ENCODE measurements around the gene OASL.
"Not testable (repeated sequence)": the region's sequence is repeated elsewhere in the genome, so short reads cannot be mapped to it uniquely, and the experiment has no call there.

The OASL gene

GRCh38 chr12:121057794-121058193 is 18.7 kb upstream of the OASL start:
- no peak for DNase-seq

- DNase-seq: no peak
These were observed 14.7 kb upstream of the OASL start for GRCh38 chr12:121053706-121054105.

- DNase-seq: no peak
These were observed 11.7 kb upstream of the OASL start for GRCh38 chr12:121050725-121051124.

- DNase-seq: no peak
These were observed 9.4 kb upstream of the OASL start for GRCh38 chr12:121048442-121048841.

GRCh38 chr12:121047400-121047799 is 8.4 kb upstream of the OASL start:
- not testable (repeated sequence) for DNase-seq

- DNase-seq: no peak
These were observed 4.0 kb upstream of the OASL start for GRCh38 chr12:121043067-121043466.

GRCh38 chr12:121036810-121037326 is 2.2 kb downstream of the OASL start:
- no peak for DNase-seq

- DNase-seq: no peak
These were observed 4.3 kb downstream of the OASL start for GRCh38 chr12:121034616-121035305.

- DNase-seq: no peak
These were observed 5.3 kb downstream of the OASL start for GRCh38 chr12:121033625-121034349.

GRCh38 chr12:121030576-121031212 is 8.4 kb downstream of the OASL start:
- no peak for DNase-seq

GRCh38 chr12:121026274-121027045 is 12.6 kb downstream of the OASL start:
- DNase-seq: no peak

- DNase-seq: no peak
These were observed 13.4 kb downstream of the OASL start for GRCh38 chr12:121025442-121026226.

GRCh38 chr12:121023799-121024198 is 15.2 kb downstream of the OASL start:
- no peak for DNase-seq

- no peak for DNase-seq
These were observed 16.3 kb downstream of the OASL start for GRCh38 chr12:121022713-121023112.

GRCh38 chr12:121021754-121022153 is 17.3 kb downstream of the OASL start:
- DNase-seq: no peak

- no peak for DNase-seq
These were observed 20.0 kb downstream of the OASL start for GRCh38 chr12:121018860-121019617.

- DNase-seq: no peak
These were observed 21.0 kb downstream of the OASL start for GRCh38 chr12:121017966-121018491.

- DNase-seq: peak; percentile 88
These were observed 22.9 kb downstream of the OASL start, which contains the start of gene C12orf43 for GRCh38 chr12:121015825-121016766. C12orf43 (minus strand) TSS chr12:121016487; CDS start chr12:121016474, 13 bp downstream.

GRCh38 chr12:121013715-121014114 is 25.3 kb downstream of the OASL start:
- no peak for DNase-seq

GRCh38 chr12:121011820-121012219 is 27.2 kb downstream of the OASL start:
- DNase-seq: no peak

Data from NCI-H510A (cell line).